Fibroblast of pulmonary artery (primary cell): ENCODE data around the gene TSPAN31.
A peak's percentile ranks its signal among the peaks of the same experiment; 100 is the strongest.

Experiments used
- DNase-seq: peaks from one replicate; pipeline ENCODE4 v3.0.0-alpha.2; 2010; ENCODE audit warnings: low read depth
- H3K4me3 ChIP-seq: replicated peaks from 2 replicates; pipeline ENCODE4 v1.5.1; 2011; ENCODE audit warnings: low read depth, mild to moderate bottlenecking, control low read depth, low read length, moderate library complexity
- TF ChIP-seq, protein P1 (sequence below): IDR thresholded peaks from 2 replicates; pipeline ENCODE4 v1.5.1; 2011; ENCODE audit warnings: mild to moderate bottlenecking, control low read depth, low read length, inconsistent platforms; ENCODE audit errors: missing control alignments

The TSPAN31 gene

DNA sequence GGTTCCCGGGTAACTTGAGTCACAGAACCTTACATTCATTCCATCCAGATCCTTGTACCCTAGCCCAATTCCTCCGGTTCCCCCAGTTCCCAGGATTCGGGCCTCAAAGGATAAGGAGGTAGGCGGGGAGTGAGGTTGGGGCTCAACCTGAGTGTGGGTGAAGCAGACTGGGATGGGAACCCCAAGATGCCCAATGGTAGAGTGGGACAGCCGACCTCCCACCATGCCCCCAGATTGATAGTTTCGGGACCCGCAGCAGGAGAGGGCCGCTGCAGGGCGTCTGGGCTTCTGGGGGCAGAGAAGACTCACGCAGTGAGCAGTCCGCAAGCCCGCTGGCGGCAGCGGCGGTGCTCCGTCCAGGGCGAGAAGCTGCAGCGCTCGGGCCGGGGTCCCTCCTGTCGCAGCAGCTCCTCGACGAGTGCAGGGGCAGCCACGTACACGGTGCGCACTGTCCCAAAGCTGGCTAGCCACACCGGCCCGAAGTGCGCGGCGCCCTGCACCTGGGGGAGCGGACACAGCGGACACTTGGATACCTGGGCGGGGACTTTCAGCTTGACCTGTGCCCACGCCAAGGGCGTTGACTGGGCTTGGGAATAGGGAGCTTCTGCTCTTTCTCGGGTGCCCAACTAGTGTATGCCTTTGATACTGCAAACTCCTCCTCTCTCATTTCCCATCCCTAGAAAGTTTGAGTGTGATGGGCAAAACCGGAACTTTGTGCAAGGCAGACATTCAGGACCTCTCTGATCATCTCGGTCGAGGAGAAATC, 21.0 kb downstream of the TSPAN31 start:
- no peak for DNase-seq
- TF ChIP-seq, protein P1, sequence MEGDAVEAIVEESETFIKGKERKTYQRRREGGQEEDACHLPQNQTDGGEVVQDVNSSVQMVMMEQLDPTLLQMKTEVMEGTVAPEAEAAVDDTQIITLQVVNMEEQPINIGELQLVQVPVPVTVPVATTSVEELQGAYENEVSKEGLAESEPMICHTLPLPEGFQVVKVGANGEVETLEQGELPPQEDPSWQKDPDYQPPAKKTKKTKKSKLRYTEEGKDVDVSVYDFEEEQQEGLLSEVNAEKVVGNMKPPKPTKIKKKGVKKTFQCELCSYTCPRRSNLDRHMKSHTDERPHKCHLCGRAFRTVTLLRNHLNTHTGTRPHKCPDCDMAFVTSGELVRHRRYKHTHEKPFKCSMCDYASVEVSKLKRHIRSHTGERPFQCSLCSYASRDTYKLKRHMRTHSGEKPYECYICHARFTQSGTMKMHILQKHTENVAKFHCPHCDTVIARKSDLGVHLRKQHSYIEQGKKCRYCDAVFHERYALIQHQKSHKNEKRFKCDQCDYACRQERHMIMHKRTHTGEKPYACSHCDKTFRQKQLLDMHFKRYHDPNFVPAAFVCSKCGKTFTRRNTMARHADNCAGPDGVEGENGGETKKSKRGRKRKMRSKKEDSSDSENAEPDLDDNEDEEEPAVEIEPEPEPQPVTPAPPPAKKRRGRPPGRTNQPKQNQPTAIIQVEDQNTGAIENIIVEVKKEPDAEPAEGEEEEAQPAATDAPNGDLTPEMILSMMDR, result no peak
- H3K4me3 ChIP-seq, result peak overlapping the region; percentile 37

DNA sequence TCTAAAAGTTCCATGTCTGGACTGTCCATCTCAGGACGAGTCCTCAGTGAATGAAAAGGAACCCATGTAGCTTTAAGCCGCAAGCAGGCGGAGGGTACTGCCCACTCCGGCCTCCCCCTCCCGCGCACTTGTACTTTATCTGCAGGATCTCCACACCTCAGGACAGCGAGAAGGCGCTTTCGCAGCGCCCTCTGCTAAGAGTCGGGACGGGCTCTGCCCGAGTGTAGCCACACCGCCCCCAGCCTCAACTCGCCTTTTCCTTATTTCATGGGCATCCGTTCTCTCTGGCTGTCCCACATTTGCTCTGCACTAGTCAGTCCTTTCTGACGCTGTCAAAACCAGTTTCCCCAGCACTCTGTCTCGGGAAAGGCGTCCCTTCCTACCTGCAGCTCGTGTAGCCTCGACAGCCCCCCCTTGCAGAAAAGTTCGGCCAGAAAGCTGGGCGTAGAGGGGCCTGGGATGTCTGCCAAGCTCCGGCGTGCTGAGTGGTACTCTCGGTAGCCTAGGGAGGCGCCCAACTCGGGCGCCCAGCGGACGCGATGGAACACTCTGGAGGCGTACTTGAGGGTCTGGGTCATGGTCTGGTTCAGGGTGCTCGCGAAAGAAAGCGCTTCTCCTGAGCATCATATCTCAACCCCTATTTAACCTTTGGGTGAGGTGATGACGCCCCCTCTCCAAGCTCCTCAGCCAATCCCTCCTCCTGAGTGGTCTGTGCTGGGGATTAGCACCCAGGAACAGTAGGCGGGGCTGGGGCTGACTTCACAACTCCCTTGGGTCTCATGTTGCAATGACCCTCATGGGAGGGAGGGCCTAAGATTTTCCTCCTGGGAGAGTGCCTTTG, 21.8 kb downstream of the TSPAN31 start, which contains the start of gene CYP27B1:
Gene CYP27B1 (minus strand): TSS at position 615 of the 841 bp plus-strand sequence. CDS start 37 bp downstream, at position 578.
- peak; percentile 47 for DNase-seq
- TF ChIP-seq, protein P1, result no peak
- H3K4me3 ChIP-seq, result peak within 1 kb of the TSS; percentile 37

- no peak overlapping the region for H3K4me3 ChIP-seq
- TF ChIP-seq, protein P1, result no peak
- no peak for DNase-seq
Measured at GRCh38 chr12:57767305-57767698, 22.5 kb downstream of the TSPAN31 start.

DNA sequence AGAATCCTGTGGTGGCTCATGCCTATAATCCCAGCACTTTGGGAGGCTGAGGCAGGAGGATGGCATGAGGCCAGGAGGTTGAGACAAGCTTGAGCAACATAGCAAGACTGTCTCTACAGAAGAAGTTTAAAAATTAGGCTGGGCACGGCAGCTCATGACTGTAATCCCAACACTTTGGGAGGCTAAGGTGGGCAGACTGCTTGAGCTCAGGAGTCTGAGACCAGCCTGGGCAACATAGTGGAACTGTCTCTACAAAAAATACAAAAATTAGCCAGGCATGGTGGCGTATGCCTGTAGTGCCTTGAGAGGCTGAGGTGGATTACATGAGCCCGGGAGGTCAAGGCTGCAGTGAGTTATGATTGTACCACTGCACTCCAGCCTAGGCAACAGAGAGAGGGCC, 23.0 kb downstream of the TSPAN31 start:
- no peak for DNase-seq
- TF ChIP-seq, protein P1, result no peak
- no peak overlapping the region for H3K4me3 ChIP-seq

- no peak overlapping the region for H3K4me3 ChIP-seq
- TF ChIP-seq, protein P1, result no peak
- no peak for DNase-seq
Measured at GRCh38 chr12:57769594-57769993, 24.8 kb downstream of the TSPAN31 start.

DNA sequence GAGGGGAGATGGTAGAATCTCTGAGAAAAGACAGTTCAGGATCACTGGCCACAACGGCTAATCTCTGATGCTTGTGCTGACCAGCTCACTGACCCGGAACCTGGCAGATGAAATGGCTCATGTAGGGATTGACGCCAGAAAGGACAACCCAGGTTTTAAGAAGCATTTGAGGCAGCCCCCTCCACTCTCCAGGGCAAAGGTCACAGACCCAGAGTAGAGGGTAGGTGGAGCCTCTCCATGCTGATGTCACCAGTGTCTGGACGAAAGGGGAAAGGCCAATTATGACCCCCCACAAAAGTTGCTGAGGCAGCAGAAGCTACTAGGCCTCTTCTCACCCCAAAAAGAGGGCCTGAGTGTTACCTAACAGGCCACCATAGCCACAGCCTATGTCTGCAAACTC, 25.9 kb downstream of the TSPAN31 start:
- H3K4me3 ChIP-seq, result no peak overlapping the region
- TF ChIP-seq, protein P1, result no peak
- DNase-seq, result no peak
